Activated CD8-positive, alpha-beta memory T cell treated with anti-CD3 and anti-CD28 coated beads for 1 hour (primary cell): ENCODE data around the gene TRAF2.

Experiments
- DNase-seq, 2 donors: peaks; one replicate each; pipeline ENCODE4 v3.0.0-alpha.2; 2020; ENCODE audit warnings: low read depth in 1 of 2; ENCODE audit errors: extremely low read depth in 1 of 2

The TRAF2 gene

GRCh38 chr9:136973618-136974617 is 87.6 kb downstream of the TRAF2 start:
- no peak for DNase-seq

GRCh38 chr9:136974817-136975535 is 88.7 kb downstream of the TRAF2 start:
- no peak for DNase-seq

- no peak for DNase-seq
These were observed 89.3 kb downstream of the TRAF2 start for GRCh38 chr9:136975644-136976043.
